Measurements from ENCODE around the gene NFU1.
"Not testable (repeated sequence)": the region's sequence is repeated elsewhere in the genome, so short reads cannot be mapped to it uniquely, and the experiment has no call there.

NFU1 gene

GRCh38 chr2:69386360-69386759, 50.9 kb downstream of the NFU1 start:
- no peak for DNase-seq

GRCh38 chr2:69385443-69386151, 51.6 kb downstream of the NFU1 start:
- DNase-seq, result no peak

- no peak for DNase-seq
Measured at GRCh38 chr2:69384618-69385081, 52.6 kb downstream of the NFU1 start.

GRCh38 chr2:69383176-69383812, 53.9 kb downstream of the NFU1 start:
- no peak for DNase-seq

- DNase-seq, result no peak
Measured at GRCh38 chr2:69382547-69382946, 54.7 kb downstream of the NFU1 start.

- DNase-seq, result no peak
Measured at GRCh38 chr2:69381337-69381737, 55.9 kb downstream of the NFU1 start.

- no peak for DNase-seq
Measured at GRCh38 chr2:69380072-69380917, 56.9 kb downstream of the NFU1 start.

- no peak for DNase-seq
Measured at GRCh38 chr2:69376403-69376802, 60.8 kb downstream of the NFU1 start.

- DNase-seq, result no peak
Measured at GRCh38 chr2:69375494-69376353, 61.5 kb downstream of the NFU1 start.

GRCh38 chr2:69372767-69373166, 64.5 kb downstream of the NFU1 start:
- DNase-seq, result no peak

- no peak for DNase-seq
Measured at GRCh38 chr2:69369802-69370201, 67.4 kb downstream of the NFU1 start.

- DNase-seq, result no peak
Measured at GRCh38 chr2:69368588-69368987, 68.6 kb downstream of the NFU1 start.

- DNase-seq, result no peak
Measured at GRCh38 chr2:69359371-69359770, 77.9 kb downstream of the NFU1 start.

- no peak for DNase-seq
Measured at GRCh38 chr2:69358914-69359313, 78.3 kb downstream of the NFU1 start.

GRCh38 chr2:69356471-69356870, 80.8 kb downstream of the NFU1 start:
- DNase-seq, result no peak

GRCh38 chr2:69354976-69355375, 82.3 kb downstream of the NFU1 start:
- not testable (repeated sequence) for DNase-seq

- no peak for DNase-seq
Measured at GRCh38 chr2:69353360-69353759, 83.9 kb downstream of the NFU1 start.

GRCh38 chr2:69348781-69349180, 88.5 kb downstream of the NFU1 start:
- DNase-seq, result no peak
